ENCODE measurements around the gene RAB9A. TPM values are rescaled to one million over a fixed set of nuclear protein-coding genes. Genes with fewer than 3 reads are reported as not detected.
"Not testable (repeated sequence)": the region's sequence is repeated elsewhere in the genome, so short reads cannot be mapped to it uniquely, and the experiment has no call there.

Gene RAB9A
- total and polyA plus RNA-seq, 4 donors, result 18.2 to 26.2 (median 20.2) TPM

DNA sequence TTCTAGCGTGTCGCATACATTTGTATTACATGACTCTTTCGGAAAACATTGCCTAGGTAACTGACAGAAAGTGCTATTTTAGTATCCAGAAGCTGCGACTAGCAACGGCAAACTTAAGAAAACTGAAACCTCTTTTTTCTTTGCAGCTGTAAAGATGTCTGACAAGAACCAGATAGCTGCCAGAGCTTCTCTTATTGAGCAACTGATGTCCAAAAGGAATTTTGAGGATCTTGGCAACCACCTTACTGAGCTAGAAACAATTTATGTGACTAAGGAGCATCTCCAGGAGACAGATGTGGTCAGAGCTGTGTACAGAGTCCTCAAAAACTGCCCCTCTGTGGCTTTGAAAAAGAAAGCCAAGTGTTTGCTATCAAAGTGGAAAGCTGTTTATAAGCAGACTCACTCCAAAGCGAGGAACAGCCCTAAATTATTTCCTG, 26.6 kb upstream of the RAB9A start:
- Histone ChIP-seq H3K4me1 (ENCODE audit: control insufficient read depth in 1 of 2, insufficient read depth in 2 of 2, low read length in 2 of 2) (no peaks in the 10 kb centered on the region), H3K27ac (ENCODE audit: low read depth in 1 of 2, low read length in 2 of 2) (no peak overlapping the region), H3K36me3 (ENCODE audit: control insufficient read depth in 1 of 2, insufficient read depth in 2 of 2, low read length in 1 of 2) (peaks cover 0 to 4% of the 10 kb centered on the region in 2 donors), H3K27me3 (ENCODE audit: control insufficient read depth in 1 of 2, insufficient read depth in 2 of 2, low read length in 1 of 2) (no peaks in the 10 kb centered on the region), H3K9me3 (ENCODE audit: control insufficient read depth, low read length) (no peaks in the 10 kb centered on the region), H3K4me3 (ENCODE audit: low read length in 2 of 2) (no peak overlapping the region)
- intact Hi-C loops (cut with DNase I), result loop anchor here in 1 of 2 donors (5.0 kb wide), 1 partner anchor 75 kb away; no protein-coding TSS in a partner anchor
- DNase-seq (no peak), ATAC-seq (ENCODE audit: low FRiP score) (no peak)
- 43 to 82% methylated on average over 6 of the region's 6 CpGs for WGBS, 2 donors

DNA sequence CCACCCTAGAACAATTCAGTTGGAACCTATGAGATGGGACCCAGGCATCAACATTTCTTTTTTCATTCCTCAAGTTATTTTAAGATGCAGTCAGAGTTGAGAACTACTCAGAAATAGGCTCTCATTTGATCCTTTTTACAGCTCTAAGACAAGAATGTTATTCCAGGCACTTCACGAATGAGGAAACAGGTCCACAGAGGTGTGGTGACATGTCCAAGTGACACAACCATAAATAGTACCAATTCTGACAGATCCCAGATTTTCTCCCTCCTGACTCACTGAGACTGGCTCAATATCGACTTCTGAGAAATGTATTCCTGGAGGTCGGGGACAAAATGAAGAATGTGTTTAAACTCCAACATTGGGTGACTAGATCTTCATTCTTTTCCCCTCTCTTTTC, 24.9 kb upstream of the RAB9A start:
- DNase-seq (no peak), ATAC-seq (ENCODE audit: low FRiP score) (no peak)
- H3K4me1 ChIP-seq (ENCODE audit: control insufficient read depth in 1 of 2, insufficient read depth in 2 of 2, low read length in 2 of 2), result no peaks in the 10 kb centered on the region
- H3K9me3 ChIP-seq (ENCODE audit: control insufficient read depth, low read length), result no peaks in the 10 kb centered on the region
- 11 to 62% methylated on average over 3 of the region's 3 CpGs for WGBS, 2 donors
- no peak overlapping the region for H3K4me3 ChIP-seq (ENCODE audit: low read length in 2 of 2)
- peaks cover 0 to 4% of the 10 kb centered on the region in 2 donors for H3K36me3 ChIP-seq (ENCODE audit: control insufficient read depth in 1 of 2, insufficient read depth in 2 of 2, low read length in 1 of 2)
- peak overlapping the region in 1 of 2 donors; percentile 40 for H3K27ac ChIP-seq (ENCODE audit: low read depth in 1 of 2, low read length in 2 of 2)
- intact Hi-C loops (cut with DNase I), result loop anchor here in 1 of 2 donors (5.0 kb wide), 1 partner anchor 73 kb away; no protein-coding TSS in a partner anchor
- no peaks in the 10 kb centered on the region for H3K27me3 ChIP-seq (ENCODE audit: control insufficient read depth in 1 of 2, insufficient read depth in 2 of 2, low read length in 1 of 2)

- Histone ChIP-seq H3K4me3 (ENCODE audit: low read length in 2 of 2) (no peak overlapping the region), H3K27ac (ENCODE audit: low read depth in 1 of 2, low read length in 2 of 2) (no peak overlapping the region), H3K27me3 (ENCODE audit: control insufficient read depth in 1 of 2, insufficient read depth in 2 of 2, low read length in 1 of 2) (no peaks in the 10 kb centered on the region), H3K9me3 (ENCODE audit: control insufficient read depth, low read length) (no peaks in the 10 kb centered on the region), H3K36me3 (ENCODE audit: control insufficient read depth in 1 of 2, insufficient read depth in 2 of 2, low read length in 1 of 2) (peaks cover 0 to 3% of the 10 kb centered on the region in 2 donors), H3K4me1 (ENCODE audit: control insufficient read depth in 1 of 2, insufficient read depth in 2 of 2, low read length in 2 of 2) (no peaks in the 10 kb centered on the region)
- DNase-seq (peak in 1 of 2 donors; percentile 54), ATAC-seq (ENCODE audit: low FRiP score) (peak; percentile 15)
- intact Hi-C loops (cut with DNase I), result no loop called here
- 63 to 76% methylated on average over 3 of the region's 3 CpGs for WGBS, 2 donors
Measured at GRCh38 chrX:13666836-13667235, 22.1 kb upstream of the RAB9A start.

DNA sequence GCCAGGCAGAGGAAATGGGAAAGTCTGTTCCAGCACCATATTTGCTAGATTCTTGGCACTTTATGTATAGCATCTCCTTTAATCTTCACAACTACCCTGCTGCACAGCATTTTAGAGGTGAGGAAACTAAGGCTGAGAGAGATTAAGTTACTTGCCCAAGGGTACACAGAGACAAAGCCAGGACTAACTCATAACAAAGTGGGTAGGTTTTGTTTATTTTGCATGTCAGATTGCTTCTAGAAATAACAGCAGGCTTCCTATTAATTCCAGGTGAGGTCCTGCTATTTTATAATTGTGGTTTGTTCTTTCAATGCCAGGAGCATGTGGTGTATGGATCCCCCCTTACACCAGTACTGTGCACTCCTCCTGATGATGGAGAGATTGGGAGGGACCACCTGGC, 21.0 kb upstream of the RAB9A start:
- H3K4me1 ChIP-seq (ENCODE audit: control insufficient read depth in 1 of 2, insufficient read depth in 2 of 2, low read length in 2 of 2), result no peaks in the 10 kb centered on the region
- intact Hi-C loops (cut with DNase I), result no loop called here
- H3K36me3 ChIP-seq (ENCODE audit: control insufficient read depth in 1 of 2, insufficient read depth in 2 of 2, low read length in 1 of 2), result no peaks in the 10 kb centered on the region
- DNase-seq (no peak), ATAC-seq (ENCODE audit: low FRiP score) (no peak)
- H3K9me3 ChIP-seq (ENCODE audit: control insufficient read depth, low read length), result no peaks in the 10 kb centered on the region
- H3K27ac ChIP-seq (ENCODE audit: low read depth in 1 of 2, low read length in 2 of 2), result no peak overlapping the region
- no peaks in the 10 kb centered on the region for H3K27me3 ChIP-seq (ENCODE audit: control insufficient read depth in 1 of 2, insufficient read depth in 2 of 2, low read length in 1 of 2)
- H3K4me3 ChIP-seq (ENCODE audit: low read length in 2 of 2), result no peak overlapping the region

DNA sequence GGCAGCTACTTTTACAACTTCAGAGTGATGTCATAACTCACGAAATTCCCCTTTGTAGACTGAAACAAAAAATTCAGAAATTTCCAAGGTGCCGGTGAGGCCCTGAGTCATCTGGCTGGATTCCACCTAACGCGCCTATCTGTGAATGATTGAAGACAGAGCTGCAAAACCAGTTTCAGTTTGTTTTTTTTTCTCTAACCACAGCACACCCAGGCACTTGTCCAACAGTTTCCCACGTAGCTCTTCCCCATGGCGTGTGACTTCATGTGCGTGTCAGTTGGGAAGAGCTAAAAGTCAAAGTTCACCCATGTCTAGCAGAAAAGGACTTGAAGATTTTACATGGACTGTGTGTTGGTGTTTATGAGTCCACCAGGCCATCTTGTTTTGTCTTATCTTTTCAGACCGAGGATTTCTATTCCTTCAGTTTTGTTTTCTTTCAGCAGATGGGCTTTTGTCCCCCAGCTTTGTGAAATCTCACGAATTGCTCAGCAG, 19.6 kb upstream of the RAB9A start:
- no peaks in the 10 kb centered on the region for H3K36me3 ChIP-seq (ENCODE audit: control insufficient read depth in 1 of 2, insufficient read depth in 2 of 2, low read length in 1 of 2)
- no peaks in the 10 kb centered on the region for H3K9me3 ChIP-seq (ENCODE audit: control insufficient read depth, low read length)
- DNase-seq, result peak in 1 of 2 donors; percentile 69
- intact Hi-C loops (cut with DNase I), result no loop called here
- no peaks in the 10 kb centered on the region for H3K27me3 ChIP-seq (ENCODE audit: control insufficient read depth in 1 of 2, insufficient read depth in 2 of 2, low read length in 1 of 2)
- H3K4me3 ChIP-seq (ENCODE audit: low read length in 2 of 2), result no peak overlapping the region
- 7 to 41% methylated on average over 9 of the region's 9 CpGs for WGBS, 2 donors
- no peak for ATAC-seq (ENCODE audit: low FRiP score)
- no peak overlapping the region for H3K27ac ChIP-seq (ENCODE audit: low read depth in 1 of 2, low read length in 2 of 2)
- H3K4me1 ChIP-seq (ENCODE audit: control insufficient read depth in 1 of 2, insufficient read depth in 2 of 2, low read length in 2 of 2), result no peaks in the 10 kb centered on the region

GRCh38 chrX:13669755-13670154, 19.2 kb upstream of the RAB9A start:
- H3K27ac ChIP-seq (ENCODE audit: low read depth in 1 of 2, low read length in 2 of 2); ATAC-seq (ENCODE audit: low FRiP score); H3K4me3 ChIP-seq (ENCODE audit: low read length in 2 of 2); H3K4me1 ChIP-seq (ENCODE audit: control insufficient read depth in 1 of 2, insufficient read depth in 2 of 2, low read length in 2 of 2); H3K36me3 ChIP-seq (ENCODE audit: control insufficient read depth in 1 of 2, insufficient read depth in 2 of 2, low read length in 1 of 2); intact Hi-C loops (cut with DNase I); H3K27me3 ChIP-seq (ENCODE audit: control insufficient read depth in 1 of 2, insufficient read depth in 2 of 2, low read length in 1 of 2); DNase-seq; H3K9me3 ChIP-seq (ENCODE audit: control insufficient read depth, low read length): not testable (repeated sequence)
- 95 to 96% methylated on average over 8 of the region's 8 CpGs for WGBS, 2 donors

GRCh38 chrX:13670197-13670596, 18.7 kb upstream of the RAB9A start:
- Histone ChIP-seq H3K36me3 (ENCODE audit: control insufficient read depth in 1 of 2, insufficient read depth in 2 of 2, low read length in 1 of 2) (no peaks in the 10 kb centered on the region), H3K27me3 (ENCODE audit: control insufficient read depth in 1 of 2, insufficient read depth in 2 of 2, low read length in 1 of 2) (no peaks in the 10 kb centered on the region), H3K4me1 (ENCODE audit: control insufficient read depth in 1 of 2, insufficient read depth in 2 of 2, low read length in 2 of 2) (no peaks in the 10 kb centered on the region), H3K27ac (ENCODE audit: low read depth in 1 of 2, low read length in 2 of 2) (no peak overlapping the region), H3K9me3 (ENCODE audit: control insufficient read depth, low read length) (no peaks in the 10 kb centered on the region), H3K4me3 (ENCODE audit: low read length in 2 of 2) (no peak overlapping the region)
- DNase-seq (no peak), ATAC-seq (ENCODE audit: low FRiP score) (no peak)
- intact Hi-C loops (cut with DNase I), result no loop called here
- 94 to 97% methylated on average over 5 of the region's 5 CpGs for WGBS, 2 donors

GRCh38 chrX:13673016-13673415, 15.9 kb upstream of the RAB9A start:
- ATAC-seq (ENCODE audit: low FRiP score), result no peak
- no peaks in the 10 kb centered on the region for H3K27me3 ChIP-seq (ENCODE audit: control insufficient read depth in 1 of 2, insufficient read depth in 2 of 2, low read length in 1 of 2)
- DNase-seq, result no peak
- H3K4me3 ChIP-seq (ENCODE audit: low read length in 2 of 2), result no peak overlapping the region
- H3K27ac ChIP-seq (ENCODE audit: low read depth in 1 of 2, low read length in 2 of 2), result no peak overlapping the region
- no peaks in the 10 kb centered on the region for H3K36me3 ChIP-seq (ENCODE audit: control insufficient read depth in 1 of 2, insufficient read depth in 2 of 2, low read length in 1 of 2)
- intact Hi-C loops (cut with DNase I), result no loop called here
- H3K4me1 ChIP-seq (ENCODE audit: control insufficient read depth in 1 of 2, insufficient read depth in 2 of 2, low read length in 2 of 2), result no peaks in the 10 kb centered on the region
- H3K9me3 ChIP-seq (ENCODE audit: control insufficient read depth, low read length), result no peaks in the 10 kb centered on the region

DNA sequence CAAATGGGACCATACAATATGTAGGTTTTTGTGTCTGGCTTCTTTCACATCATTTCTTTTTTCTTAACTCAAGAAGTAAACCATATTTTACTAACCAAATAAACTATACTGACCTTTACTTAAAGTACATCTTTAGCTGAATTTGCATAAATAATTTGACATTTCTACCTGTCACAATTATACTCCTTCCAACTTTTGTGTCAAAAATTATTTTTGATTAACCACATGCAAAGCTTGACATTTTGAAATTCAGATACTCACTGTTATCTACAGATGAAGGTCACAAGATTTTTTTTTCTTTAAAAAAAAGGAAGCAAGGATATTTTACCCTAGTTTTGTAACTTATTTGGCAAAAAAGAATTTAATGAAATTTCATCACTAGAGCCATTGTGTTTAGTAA, 12.0 kb upstream of the RAB9A start:
- intact Hi-C loops (cut with DNase I), result no loop called here
- no peak for DNase-seq

More for the DNA sequence above, 12.0 kb upstream of the RAB9A start:
- H3K27ac ChIP-seq (ENCODE audit: low read depth in 1 of 2, low read length in 2 of 2), result no peak overlapping the region
- no peak for ATAC-seq (ENCODE audit: low FRiP score)
- H3K27me3 ChIP-seq (ENCODE audit: control insufficient read depth in 1 of 2, insufficient read depth in 2 of 2, low read length in 1 of 2), result no peaks in the 10 kb centered on the region
- no peaks in the 10 kb centered on the region for H3K36me3 ChIP-seq (ENCODE audit: control insufficient read depth in 1 of 2, insufficient read depth in 2 of 2, low read length in 1 of 2)
- no peaks in the 10 kb centered on the region for H3K4me1 ChIP-seq (ENCODE audit: control insufficient read depth in 1 of 2, insufficient read depth in 2 of 2, low read length in 2 of 2)
- no peak overlapping the region for H3K4me3 ChIP-seq (ENCODE audit: low read length in 2 of 2)
- H3K9me3 ChIP-seq (ENCODE audit: control insufficient read depth, low read length), result no peaks in the 10 kb centered on the region
